NCI-H2081 treated with DMSO at 0.1 percent for 48 hours (cell line): ENCODE data around the gene ZNF468.
"Not testable (repeated sequence)": the region's sequence is repeated elsewhere in the genome, so short reads cannot be mapped to it uniquely, and the experiment has no call there.

Experiments used
- DNase-seq: peaks from one replicate; lab custom pipeline; 2025; lab: John Stamatoyannopoulos, UW

Gene ZNF468

GRCh38 chr19:52857378-52858191 lies at the start of gene ZNF468:
TSS of gene ZNF468 (minus strand) at chr19:52857619. CDS start at chr19:52854272, 3,347 bp downstream.
- not testable (repeated sequence) for DNase-seq

GRCh38 chr19:52904052-52904780 lies 46.8 kb upstream of the ZNF468 start:
- DNase-seq: not testable (repeated sequence)

GRCh38 chr19:52901842-52902241 lies 44.4 kb upstream of the ZNF468 start:
- no peak for DNase-seq

- DNase-seq: not testable (repeated sequence)
Measured at GRCh38 chr19:52898596-52898995, 41.2 kb upstream of the ZNF468 start.

- no peak for DNase-seq
Measured at GRCh38 chr19:52898101-52898500, 40.7 kb upstream of the ZNF468 start.

- peak; percentile 10 for DNase-seq
Measured at GRCh38 chr19:52897138-52897935, 39.9 kb upstream of the ZNF468 start, which contains the start of gene ZNF320. TSS of gene ZNF320 (minus strand) at chr19:52897635. CDS start at chr19:52890255, 7,380 bp downstream.

GRCh38 chr19:52896431-52897137 lies 39.2 kb upstream of the ZNF468 start:
- no peak for DNase-seq

- DNase-seq: no peak
Measured at GRCh38 chr19:52891336-52891735, 33.9 kb upstream of the ZNF468 start.

GRCh38 chr19:52889931-52890330 lies 32.5 kb upstream of the ZNF468 start:
- DNase-seq: no peak

- DNase-seq: no peak
Measured at GRCh38 chr19:52889076-52889475, 31.7 kb upstream of the ZNF468 start.

- no peak for DNase-seq
Measured at GRCh38 chr19:52880895-52881389, 23.5 kb upstream of the ZNF468 start.

GRCh38 chr19:52872996-52873395 lies 15.6 kb upstream of the ZNF468 start:
- DNase-seq: not testable (repeated sequence)

- DNase-seq: no peak
Measured at GRCh38 chr19:52871466-52871865, 14.0 kb upstream of the ZNF468 start.

GRCh38 chr19:52868031-52868430 lies 10.6 kb upstream of the ZNF468 start:
- not testable (repeated sequence) for DNase-seq

- not testable (repeated sequence) for DNase-seq
Measured at GRCh38 chr19:52856540-52857377, 660 bp downstream of the ZNF468 start.

- DNase-seq: not testable (repeated sequence)
Measured at GRCh38 chr19:52847352-52847751, 10.1 kb downstream of the ZNF468 start.

- DNase-seq: not testable (repeated sequence)
Measured at GRCh38 chr19:52840825-52841465, 16.5 kb downstream of the ZNF468 start.

GRCh38 chr19:52834289-52834688 lies 23.1 kb downstream of the ZNF468 start:
- DNase-seq: not testable (repeated sequence)

GRCh38 chr19:52833541-52833940 lies 23.9 kb downstream of the ZNF468 start:
- not testable (repeated sequence) for DNase-seq

- DNase-seq: not testable (repeated sequence)
Measured at GRCh38 chr19:52829866-52830265, 27.6 kb downstream of the ZNF468 start.
